ENCODE results near the gene PAK6.

DNA sequence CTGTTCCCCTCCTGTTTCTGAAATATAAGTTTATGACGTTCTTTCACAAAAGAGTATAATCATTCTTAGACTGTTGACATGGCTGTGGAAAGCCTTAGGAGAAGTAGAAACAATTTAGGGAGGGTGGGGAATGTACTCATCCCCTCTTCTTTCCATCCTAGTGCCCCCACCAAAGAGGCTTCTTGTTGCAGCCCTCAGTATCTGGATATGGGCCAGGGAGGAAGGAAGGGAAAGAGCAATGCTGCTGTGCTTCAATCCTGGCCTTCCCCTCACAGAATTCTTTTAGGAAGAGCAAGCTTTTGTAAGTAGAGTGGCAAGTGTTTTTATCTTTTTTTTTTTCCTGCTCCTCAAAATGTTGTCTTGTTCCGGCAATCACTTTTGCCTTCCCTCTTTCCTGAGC lies 86.3 kb downstream of the PAK6 start:
- TF ChIP-seq, protein P1, sequence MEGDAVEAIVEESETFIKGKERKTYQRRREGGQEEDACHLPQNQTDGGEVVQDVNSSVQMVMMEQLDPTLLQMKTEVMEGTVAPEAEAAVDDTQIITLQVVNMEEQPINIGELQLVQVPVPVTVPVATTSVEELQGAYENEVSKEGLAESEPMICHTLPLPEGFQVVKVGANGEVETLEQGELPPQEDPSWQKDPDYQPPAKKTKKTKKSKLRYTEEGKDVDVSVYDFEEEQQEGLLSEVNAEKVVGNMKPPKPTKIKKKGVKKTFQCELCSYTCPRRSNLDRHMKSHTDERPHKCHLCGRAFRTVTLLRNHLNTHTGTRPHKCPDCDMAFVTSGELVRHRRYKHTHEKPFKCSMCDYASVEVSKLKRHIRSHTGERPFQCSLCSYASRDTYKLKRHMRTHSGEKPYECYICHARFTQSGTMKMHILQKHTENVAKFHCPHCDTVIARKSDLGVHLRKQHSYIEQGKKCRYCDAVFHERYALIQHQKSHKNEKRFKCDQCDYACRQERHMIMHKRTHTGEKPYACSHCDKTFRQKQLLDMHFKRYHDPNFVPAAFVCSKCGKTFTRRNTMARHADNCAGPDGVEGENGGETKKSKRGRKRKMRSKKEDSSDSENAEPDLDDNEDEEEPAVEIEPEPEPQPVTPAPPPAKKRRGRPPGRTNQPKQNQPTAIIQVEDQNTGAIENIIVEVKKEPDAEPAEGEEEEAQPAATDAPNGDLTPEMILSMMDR (IDR thresholded peaks at IDR 0.05) = no peak
- TF ChIP-seq POLR2A (IDR thresholded peaks at IDR 0.05) = no peak
